ENCODE results near the gene ACSBG1.
A peak's percentile ranks its signal among the peaks of the same experiment; 100 is the strongest.

Gene ACSBG1

GRCh38 chr15:78205856-78206255 lies 28.5 kb downstream of the ACSBG1 start:
- ATAC-seq (no peak), DNase-seq (no peak)
- no peak overlapping the region for H3K27ac Mint-ChIP-seq
- no peaks in the 10 kb centered on the region for H3K27me3 Mint-ChIP-seq
- no peaks in the 10 kb centered on the region for H3K36me3 Mint-ChIP-seq (ENCODE audit: low read depth)
- no peaks in the 10 kb centered on the region for H3K9me3 Mint-ChIP-seq
- H3K4me1 Mint-ChIP-seq: no peaks in the 10 kb centered on the region
- H3K4me3 Mint-ChIP-seq: no peak overlapping the region

GRCh38 chr15:78205337-78205736 lies 29.0 kb downstream of the ACSBG1 start:
- no peaks in the 10 kb centered on the region for H3K4me1 Mint-ChIP-seq
- ATAC-seq (no peak), DNase-seq (no peak)
- no peak overlapping the region for H3K27ac Mint-ChIP-seq
- no peaks in the 10 kb centered on the region for H3K27me3 Mint-ChIP-seq
- H3K4me3 Mint-ChIP-seq: no peak overlapping the region
- H3K9me3 Mint-ChIP-seq: no peaks in the 10 kb centered on the region
- no peaks in the 10 kb centered on the region for H3K36me3 Mint-ChIP-seq (ENCODE audit: low read depth)

- no peaks in the 10 kb centered on the region for H3K9me3 Mint-ChIP-seq
- H3K27me3 Mint-ChIP-seq: no peaks in the 10 kb centered on the region
- no peak overlapping the region for H3K27ac Mint-ChIP-seq
- no peak overlapping the region for H3K4me3 Mint-ChIP-seq
- no peak for ATAC-seq
- DNase-seq: no peak
- H3K4me1 Mint-ChIP-seq: no peaks in the 10 kb centered on the region
- no peaks in the 10 kb centered on the region for H3K36me3 Mint-ChIP-seq (ENCODE audit: low read depth)
These were observed 29.7 kb downstream of the ACSBG1 start for GRCh38 chr15:78204351-78205309.

- DNase-seq: no peak
- no peaks in the 10 kb centered on the region for H3K27me3 Mint-ChIP-seq
- no peak for ATAC-seq
- H3K27ac Mint-ChIP-seq: no peak overlapping the region
- no peak overlapping the region for H3K4me3 Mint-ChIP-seq
- no peaks in the 10 kb centered on the region for H3K9me3 Mint-ChIP-seq
- H3K4me1 Mint-ChIP-seq: no peaks in the 10 kb centered on the region
- no peaks in the 10 kb centered on the region for H3K36me3 Mint-ChIP-seq (ENCODE audit: low read depth)
These were observed 30.8 kb downstream of the ACSBG1 start for GRCh38 chr15:78203346-78204225.

GRCh38 chr15:78201281-78202190 lies 32.8 kb downstream of the ACSBG1 start:
- Mint-ChIP-seq H3K27me3 (no peaks in the 10 kb centered on the region), H3K9me3 (no peaks in the 10 kb centered on the region), H3K36me3 (ENCODE audit: low read depth) (no peaks in the 10 kb centered on the region), H3K4me3 (no peak overlapping the region), H3K27ac (no peak overlapping the region), H3K4me1 (no peaks in the 10 kb centered on the region)
- ATAC-seq: no peak
- DNase-seq: no peak

- H3K27me3 Mint-ChIP-seq: no peaks in the 10 kb centered on the region
- DNase-seq (no peak), ATAC-seq (no peak)
- H3K4me3 Mint-ChIP-seq: no peak overlapping the region
- H3K4me1 Mint-ChIP-seq: no peaks in the 10 kb centered on the region
- H3K9me3 Mint-ChIP-seq: no peaks in the 10 kb centered on the region
- H3K27ac Mint-ChIP-seq: no peak overlapping the region
- no peaks in the 10 kb centered on the region for H3K36me3 Mint-ChIP-seq (ENCODE audit: low read depth)
These were observed 34.0 kb downstream of the ACSBG1 start for GRCh38 chr15:78200276-78200930.

- Mint-ChIP-seq H3K27ac (no peak overlapping the region), H3K4me1 (no peaks in the 10 kb centered on the region), H3K9me3 (no peaks in the 10 kb centered on the region), H3K36me3 (ENCODE audit: low read depth) (no peaks in the 10 kb centered on the region), H3K27me3 (no peaks in the 10 kb centered on the region), H3K4me3 (no peak overlapping the region)
- ATAC-seq: no peak
- no peak for DNase-seq
These were observed 36.7 kb downstream of the ACSBG1 start for GRCh38 chr15:78197632-78198031.

GRCh38 chr15:78195735-78196201 lies 38.6 kb downstream of the ACSBG1 start:
- H3K4me3 Mint-ChIP-seq: no peak overlapping the region
- DNase-seq: peak; percentile 34
- no peaks in the 10 kb centered on the region for H3K9me3 Mint-ChIP-seq
- H3K36me3 Mint-ChIP-seq (ENCODE audit: low read depth): no peaks in the 10 kb centered on the region
- peak; percentile 48 for ATAC-seq
- H3K27me3 Mint-ChIP-seq: no peaks in the 10 kb centered on the region
- H3K27ac Mint-ChIP-seq: no peak overlapping the region
- no peaks in the 10 kb centered on the region for H3K4me1 Mint-ChIP-seq

- ATAC-seq: no peak
- no peaks in the 10 kb centered on the region for H3K36me3 Mint-ChIP-seq (ENCODE audit: low read depth)
- H3K9me3 Mint-ChIP-seq: no peaks in the 10 kb centered on the region
- H3K4me1 Mint-ChIP-seq: no peaks in the 10 kb centered on the region
- DNase-seq: no peak
- H3K27me3 Mint-ChIP-seq: no peaks in the 10 kb centered on the region
- no peak overlapping the region for H3K4me3 Mint-ChIP-seq
- no peak overlapping the region for H3K27ac Mint-ChIP-seq
These were observed 39.8 kb downstream of the ACSBG1 start for GRCh38 chr15:78194568-78194925.

- no peak overlapping the region for H3K27ac Mint-ChIP-seq
- no peaks in the 10 kb centered on the region for H3K36me3 Mint-ChIP-seq (ENCODE audit: low read depth)
- DNase-seq: no peak
- H3K4me3 Mint-ChIP-seq: no peak overlapping the region
- H3K4me1 Mint-ChIP-seq: no peaks in the 10 kb centered on the region
- no peaks in the 10 kb centered on the region for H3K9me3 Mint-ChIP-seq
- H3K27me3 Mint-ChIP-seq: peaks cover 1% of the 10 kb centered on the region
- ATAC-seq: no peak
These were observed 40.4 kb downstream of the ACSBG1 start for GRCh38 chr15:78193731-78194567.

- DNase-seq (no peak), ATAC-seq (no peak)
- no peak overlapping the region for H3K4me3 Mint-ChIP-seq
- H3K4me1 Mint-ChIP-seq: no peaks in the 10 kb centered on the region
- H3K27me3 Mint-ChIP-seq: peaks cover 1% of the 10 kb centered on the region
- H3K36me3 Mint-ChIP-seq (ENCODE audit: low read depth): no peaks in the 10 kb centered on the region
- H3K9me3 Mint-ChIP-seq: no peaks in the 10 kb centered on the region
- no peak overlapping the region for H3K27ac Mint-ChIP-seq
These were observed 41.4 kb downstream of the ACSBG1 start for GRCh38 chr15:78192826-78193594.

GRCh38 chr15:78182821-78183220 lies 51.5 kb downstream of the ACSBG1 start:
- H3K4me1 Mint-ChIP-seq: no peaks in the 10 kb centered on the region
- no peak overlapping the region for H3K4me3 Mint-ChIP-seq
- no peak for ATAC-seq
- no peak overlapping the region for H3K27ac Mint-ChIP-seq
- H3K9me3 Mint-ChIP-seq: no peaks in the 10 kb centered on the region
- H3K27me3 Mint-ChIP-seq: no peaks in the 10 kb centered on the region
- no peak for DNase-seq
- no peaks in the 10 kb centered on the region for H3K36me3 Mint-ChIP-seq (ENCODE audit: low read depth)

All from activated naive CD8-positive, alpha-beta T cell treated with anti-CD3 and anti-CD28 coated beads, Interleukin-2, amount 50 U/mL, for 24 hours (primary cell).